Neutrophil (primary cell): ENCODE data around the gene SLC28A3.

Source experiments
- H3K27ac ChIP-seq: fragments of 200-600 bp; sonication (generic); 2 replicates; pipeline ENCODE4 v1.5.1; 2016; ENCODE audit warnings: mild to moderate bottlenecking, moderate library complexity
- H3K27me3 ChIP-seq: fragments of 200-600 bp; sonication (generic); 2 replicates; pipeline ENCODE4 v1.6.0; 2016; ENCODE audit warnings: mild to moderate bottlenecking
- H3K36me3 ChIP-seq: fragments of 200-600 bp; sonication (generic); 2 replicates; pipeline ENCODE4 v1.5.1; 2017
- H3K4me1 ChIP-seq, 2 experiments: fragments of 200-600 bp in 1 of 2; sonication (generic) in 1 of 2; 1 replicate in 1 of 2; 2 replicates in 1 of 2; pipeline versions ENCODE4 v1.5.1 to v1.6.1; 2013 to 2016; ENCODE audit warnings: low read depth in 1 of 2, low read length in 1 of 2, mild to moderate bottlenecking in 1 of 2, moderate library complexity in 1 of 2; ENCODE audit not compliant: control insufficient read depth in 1 of 2, insufficient read depth in 1 of 2
- H3K4me3 ChIP-seq, 2 experiments: fragments of 200-600 bp in 1 of 2; sonication (generic) in 1 of 2; 1 replicate in 1 of 2; 2 replicates in 1 of 2; pipeline ENCODE4 v1.5.1; 2013 to 2016; ENCODE audit warnings: low read depth in 1 of 2, low read length in 1 of 2, mild to moderate bottlenecking in 1 of 2, moderate library complexity in 1 of 2
- H3K9me3 ChIP-seq: fragments of 200-600 bp; sonication (generic); 2 replicates; pipeline ENCODE4 v1.5.1; 2016
- TF ChIP-seq, protein P1 (sequence below): fragments of 200-600 bp; sonication (generic); IDR thresholded peaks from 2 replicates; pipeline ENCODE4 v1.5.1; 2016; ENCODE audit warnings: antibody characterized with exemption

The SLC28A3 gene

DNA sequence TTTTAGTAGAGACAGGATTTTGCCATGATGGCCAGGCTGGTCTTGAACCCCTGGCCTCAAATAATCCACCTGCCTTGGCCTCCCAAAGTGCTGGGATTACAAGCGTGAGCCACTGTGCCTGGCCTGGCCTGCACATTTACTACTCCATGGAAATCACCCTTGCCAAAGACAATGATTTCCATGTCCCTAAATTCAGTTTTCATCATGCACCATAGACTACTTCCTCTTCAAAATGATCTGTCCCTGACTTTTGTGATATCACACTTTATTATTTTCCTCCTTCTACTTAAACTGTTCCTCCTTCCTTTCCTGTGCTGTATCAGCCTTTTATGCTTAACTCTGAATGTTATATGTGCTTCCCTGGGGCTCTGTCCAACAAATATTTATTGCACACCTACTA is 20.3 kb downstream of the SLC28A3 start:
- no peak overlapping the region for H3K27ac ChIP-seq
- TF ChIP-seq, protein P1, sequence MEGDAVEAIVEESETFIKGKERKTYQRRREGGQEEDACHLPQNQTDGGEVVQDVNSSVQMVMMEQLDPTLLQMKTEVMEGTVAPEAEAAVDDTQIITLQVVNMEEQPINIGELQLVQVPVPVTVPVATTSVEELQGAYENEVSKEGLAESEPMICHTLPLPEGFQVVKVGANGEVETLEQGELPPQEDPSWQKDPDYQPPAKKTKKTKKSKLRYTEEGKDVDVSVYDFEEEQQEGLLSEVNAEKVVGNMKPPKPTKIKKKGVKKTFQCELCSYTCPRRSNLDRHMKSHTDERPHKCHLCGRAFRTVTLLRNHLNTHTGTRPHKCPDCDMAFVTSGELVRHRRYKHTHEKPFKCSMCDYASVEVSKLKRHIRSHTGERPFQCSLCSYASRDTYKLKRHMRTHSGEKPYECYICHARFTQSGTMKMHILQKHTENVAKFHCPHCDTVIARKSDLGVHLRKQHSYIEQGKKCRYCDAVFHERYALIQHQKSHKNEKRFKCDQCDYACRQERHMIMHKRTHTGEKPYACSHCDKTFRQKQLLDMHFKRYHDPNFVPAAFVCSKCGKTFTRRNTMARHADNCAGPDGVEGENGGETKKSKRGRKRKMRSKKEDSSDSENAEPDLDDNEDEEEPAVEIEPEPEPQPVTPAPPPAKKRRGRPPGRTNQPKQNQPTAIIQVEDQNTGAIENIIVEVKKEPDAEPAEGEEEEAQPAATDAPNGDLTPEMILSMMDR: no peak
- H3K27me3 ChIP-seq: no peaks in the 10 kb centered on the region
- no peak overlapping the region for H3K4me3 ChIP-seq
- H3K9me3 ChIP-seq: no peaks in the 10 kb centered on the region
- H3K4me1 ChIP-seq: peaks cover 41 to 45% of the 10 kb centered on the region in 2 experiments
- no peaks in the 10 kb centered on the region for H3K36me3 ChIP-seq

DNA sequence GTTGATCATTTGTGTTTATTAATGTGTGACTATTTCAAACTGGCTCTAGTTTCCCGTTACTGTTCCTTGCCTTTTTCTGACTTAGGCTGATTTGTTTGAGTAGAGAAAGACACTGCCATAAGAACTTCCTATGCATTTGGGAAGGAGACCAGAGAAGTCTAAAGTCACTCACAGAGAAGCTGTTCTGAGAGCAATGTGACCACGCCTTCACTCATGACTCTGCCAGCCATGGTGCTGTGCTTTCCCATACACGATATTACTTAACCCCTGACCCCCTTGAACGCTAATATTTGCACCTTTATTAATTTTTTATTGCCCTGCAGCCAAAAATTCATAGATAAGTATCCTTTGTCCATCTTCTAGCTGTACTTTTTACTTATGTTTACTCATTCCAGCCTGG is 20.9 kb downstream of the SLC28A3 start:
- TF ChIP-seq, protein P1: no peak
- Histone ChIP-seq H3K4me3 (no peak overlapping the region), H3K36me3 (no peaks in the 10 kb centered on the region), H3K4me1 (peaks cover 41 to 45% of the 10 kb centered on the region in 2 experiments), H3K27ac (no peak overlapping the region), H3K27me3 (no peaks in the 10 kb centered on the region), H3K9me3 (no peaks in the 10 kb centered on the region)

DNA sequence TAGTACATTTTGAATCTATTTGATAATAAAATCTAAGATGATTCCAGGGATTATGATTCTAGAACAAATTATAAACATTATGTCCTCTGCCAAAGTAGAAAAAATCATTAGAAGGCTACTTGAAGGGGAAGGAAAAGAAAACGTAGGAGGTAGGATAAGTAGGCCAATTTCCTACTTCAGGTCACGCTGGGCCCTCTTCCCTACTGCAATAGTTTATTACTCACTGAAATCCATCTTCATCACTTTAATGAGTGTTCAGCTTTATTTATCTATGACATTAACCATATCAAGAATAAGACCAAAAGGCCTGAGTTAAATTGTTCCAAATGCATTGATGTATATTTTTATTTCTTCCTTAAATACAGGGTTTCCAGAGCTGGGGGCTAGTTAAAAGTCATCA is 21.6 kb downstream of the SLC28A3 start:
- H3K36me3 ChIP-seq: no peaks in the 10 kb centered on the region
- peaks cover 37 to 43% of the 10 kb centered on the region in 2 experiments for H3K4me1 ChIP-seq
- H3K4me3 ChIP-seq: no peak overlapping the region
- TF ChIP-seq, protein P1: no peak
- H3K27me3 ChIP-seq: no peaks in the 10 kb centered on the region
- no peaks in the 10 kb centered on the region for H3K9me3 ChIP-seq
- H3K27ac ChIP-seq: no peak overlapping the region

DNA sequence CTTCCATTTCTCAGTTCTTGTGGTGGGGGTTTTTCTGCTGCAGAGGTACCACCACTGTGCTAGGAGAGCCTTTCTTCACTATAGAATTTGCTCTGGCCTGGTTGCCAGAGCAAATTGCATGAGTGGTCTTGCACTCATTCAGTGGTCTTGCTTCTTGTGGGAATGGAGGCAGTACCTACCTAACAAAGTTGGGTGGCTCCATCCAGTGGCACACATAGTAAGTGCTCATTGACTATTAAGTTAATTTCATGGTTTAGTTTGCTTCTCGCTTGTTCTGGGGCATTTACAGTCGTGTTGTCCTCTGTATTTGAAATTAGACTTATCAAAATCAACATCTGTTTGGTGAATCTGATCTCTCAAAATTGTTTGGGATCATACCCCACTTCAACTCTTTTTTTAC is 23.0 kb downstream of the SLC28A3 start:
- H3K4me1 ChIP-seq: peaks cover 23 to 29% of the 10 kb centered on the region in 2 experiments
- no peaks in the 10 kb centered on the region for H3K36me3 ChIP-seq
- TF ChIP-seq, protein P1: no peak
- H3K9me3 ChIP-seq: no peaks in the 10 kb centered on the region
- no peak overlapping the region for H3K27ac ChIP-seq
- no peaks in the 10 kb centered on the region for H3K27me3 ChIP-seq
- H3K4me3 ChIP-seq: no peak overlapping the region

DNA sequence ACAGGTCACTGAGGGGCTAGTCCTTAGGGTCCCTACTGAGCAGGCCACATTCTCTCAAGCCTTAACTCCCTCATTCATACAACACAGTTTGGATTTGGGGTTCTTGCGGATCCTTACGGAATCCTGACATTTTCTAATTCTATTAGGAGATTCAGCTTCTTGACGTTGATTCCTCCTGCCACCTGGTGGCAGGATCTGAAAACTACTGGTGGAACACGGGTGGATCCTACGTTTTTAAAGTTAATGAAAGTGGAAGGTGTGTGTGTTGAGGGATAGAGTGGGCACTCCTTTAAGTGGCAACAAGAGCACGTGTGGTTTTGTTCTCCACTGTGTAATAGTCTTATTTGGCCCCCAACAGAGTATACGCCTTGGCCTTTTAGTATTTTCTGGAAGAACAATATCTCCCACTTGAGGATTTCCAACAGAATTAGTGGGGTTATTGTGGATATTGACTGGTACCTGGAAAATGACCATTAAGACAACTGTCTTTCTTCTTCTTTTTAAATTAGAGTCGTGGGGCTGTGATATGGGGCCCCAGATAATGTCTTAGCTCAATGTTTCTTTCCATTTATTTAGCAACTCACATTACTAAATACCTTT is 25.2 kb downstream of the SLC28A3 start:
- Histone ChIP-seq H3K27me3 (no peaks in the 10 kb centered on the region), H3K9me3 (no peaks in the 10 kb centered on the region), H3K27ac (peak overlapping the region; percentile 35), H3K36me3 (no peaks in the 10 kb centered on the region), H3K4me1 (peaks cover 21 to 26% of the 10 kb centered on the region in 2 experiments), H3K4me3 (peak overlapping the region in 1 of 2 experiments; percentile 36)
- TF ChIP-seq, protein P1: peak; percentile 76
